Measurements from ENCODE around the gene NDUFB5.

Gene NDUFB5

GRCh38 chr3:179673523-179673922, 68.9 kb downstream of the NDUFB5 start:
- Histone ChIP-seq H2AFZ (ENCODE audit: low read length) (no peak overlapping the region), H3K27me3 (ENCODE audit: insufficient read depth, low read length) (no peaks in the 10 kb centered on the region), H3K9ac (ENCODE audit: low read length) (no peak overlapping the region), H3K9me2 (ENCODE audit: low read depth, low read length) (no peaks in the 10 kb centered on the region), H3K4me2 (ENCODE audit: low read length) (no peak overlapping the region), H3K27ac (ENCODE audit: low read depth, low read length, poor library complexity, severe bottlenecking) (no peak overlapping the region), H3K36me3 (ENCODE audit: insufficient read depth, low read length) (peaks cover 16% of the 10 kb centered on the region), H3K4me3 (ENCODE audit: low read depth, low read length, poor library complexity, severe bottlenecking) (no peak overlapping the region), H3K9me3 (ENCODE audit: low read length) (no peaks in the 10 kb centered on the region), H3K79me2 (ENCODE audit: insufficient read depth, low read length) (peaks cover 90% of the 10 kb centered on the region), H3K4me1 (ENCODE audit: insufficient read depth, low read length, severe bottlenecking) (no peaks in the 10 kb centered on the region), H3F3A (ENCODE audit: insufficient read depth, low read length) (no peaks in the 10 kb centered on the region), H4K20me1 (ENCODE audit: insufficient read depth, low read length) (no peaks in the 10 kb centered on the region)
- no peak for TF ChIP-seq CTCF (IDR thresholded peaks at IDR 0.05; ENCODE audit: low read length)
- no peak for TF ChIP-seq EZH2 (IDR thresholded peaks at IDR 0.05; ENCODE audit: borderline replicate concordance, low read length)

- Histone ChIP-seq H3K9me2 (ENCODE audit: low read depth, low read length) (no peaks in the 10 kb centered on the region), H3F3A (ENCODE audit: insufficient read depth, low read length) (no peaks in the 10 kb centered on the region), H3K4me3 (ENCODE audit: low read depth, low read length, poor library complexity, severe bottlenecking) (no peak overlapping the region), H3K4me1 (ENCODE audit: insufficient read depth, low read length, severe bottlenecking) (no peaks in the 10 kb centered on the region), H3K79me2 (ENCODE audit: insufficient read depth, low read length) (peaks cover 86% of the 10 kb centered on the region), H3K27ac (ENCODE audit: low read depth, low read length, poor library complexity, severe bottlenecking) (no peak overlapping the region), H3K9me3 (ENCODE audit: low read length) (no peaks in the 10 kb centered on the region), H3K9ac (ENCODE audit: low read length) (no peak overlapping the region), H4K20me1 (ENCODE audit: insufficient read depth, low read length) (no peaks in the 10 kb centered on the region), H2AFZ (ENCODE audit: low read length) (no peak overlapping the region), H3K36me3 (ENCODE audit: insufficient read depth, low read length) (peaks cover 16% of the 10 kb centered on the region), H3K4me2 (ENCODE audit: low read length) (no peak overlapping the region), H3K27me3 (ENCODE audit: insufficient read depth, low read length) (no peaks in the 10 kb centered on the region)
- TF ChIP-seq CTCF (IDR thresholded peaks at IDR 0.05; ENCODE audit: low read length) (no peak), EZH2 (IDR thresholded peaks at IDR 0.05; ENCODE audit: borderline replicate concordance, low read length) (no peak)
Measured at GRCh38 chr3:179676081-179676480, 71.5 kb downstream of the NDUFB5 start.

All from OCI-LY1 (cell line).